Measurements from ENCODE around the gene NFIA. TPM values are rescaled to one million over a fixed set of nuclear protein-coding genes. Genes with fewer than 3 reads are reported as not detected.

NFIA gene
- total and polyA plus RNA-seq, 9 of the 15 experiments (the other 6 are each of a cell fraction or from before 2014, with no cell fraction given), result 5.3 to 24.9 (median 9.8) TPM

- H3K27me3 ChIP-seq (ENCODE audit: control insufficient read depth in 2 of 2, insufficient read depth in 2 of 2, low read length in 2 of 2), result no peaks in the 10 kb centered on the region
- no peaks in the 10 kb centered on the region for H3K36me3 ChIP-seq (ENCODE audit: control insufficient read depth, insufficient read depth, low read length)
- no peak overlapping the region for H3K9ac ChIP-seq (ENCODE audit: insufficient read depth in 1 of 2, low read depth in 2 of 2, low read length in 2 of 2)
- H3K4me1 ChIP-seq (replicated peaks in 1 of 2; ENCODE audit: control insufficient read depth in 2 of 2, insufficient read depth in 2 of 2, low read length in 2 of 2), result no peaks in the 10 kb centered on the region; a peak in 1 of 5 replicates
- no peaks in the 10 kb centered on the region for H3K9me3 ChIP-seq (replicated peaks; ENCODE audit: control insufficient read depth, insufficient read depth, low read depth, low read length)
- no peak overlapping the region for H3K27ac ChIP-seq (ENCODE audit: extremely low read depth, low read depth, low read length)
- H3K4me3 ChIP-seq, result no peak overlapping the region
- H4K20me1 ChIP-seq (replicated peaks; ENCODE audit: control insufficient read depth, insufficient read depth, low read length), result no peaks in the 10 kb centered on the region
- H3K4me2 ChIP-seq (ENCODE audit: insufficient read depth, low read length), result no peak overlapping the region
- FAIRE-seq, result no peak
- BruUV-seq (replicated peaks), result no TSS peak
- H2AFZ ChIP-seq (ENCODE audit: low read depth, low read length), result no peak overlapping the region
- ATAC-seq, result no peak
- 89% methylated on average over 2 of the region's 2 CpGs for WGBS (ENCODE audit: insufficient coverage, low coverage, missing lambda C conversion rate)
- CTCF ChIA-PET (ENCODE audit: low intra/inter-chr PET ratio), result no interaction called here
- POLR2A ChIA-PET, result no interaction called here
- in situ Hi-C loops (cut with MboI) (no loop called here), intact Hi-C loops (cut with micrococcal nuclease) (loop anchor here (5.0 kb wide), 1 partner anchor 165 kb away; no protein-coding TSS in a partner anchor)
- no peak for DNase-seq (ENCODE audit: extremely low read depth in 1 of 4, low spot score in 3 of 4)
- peaks cover 5% of the 10 kb centered on the region; the same call in 1 of the 3 replicates for H3K79me2 ChIP-seq (ENCODE audit: control insufficient read depth, insufficient read depth, low read length)
- H3K9me1 ChIP-seq (ENCODE audit: control insufficient read depth, insufficient read depth, low read length), result no peaks in the 10 kb centered on the region
- TF ChIP-seq KAT7 (CRISPR knock-in tag; IDR thresholded peaks at IDR 0.05; ENCODE audit: borderline replicate concordance) (no peak), NELFE (IDR thresholded peaks at IDR 0.05; ENCODE audit: insufficient read depth, insufficient read length) (no peak), RNF2 (IDR thresholded peaks at IDR 0.05) (no peak), E2F3 (CRISPR knock-in tag; IDR thresholded peaks at IDR 0.05) (no peak), KAT2B (IDR thresholded peaks at IDR 0.05; ENCODE audit: low read depth, low read length) (no peak), ARHGAP35 (IDR thresholded peaks at IDR 0.05; ENCODE audit: partially characterized antibody) (no peak), ZNF436 (CRISPR knock-in tag; IDR thresholded peaks at IDR 0.05) (no peak), CLOCK (CRISPR knock-in tag; IDR thresholded peaks at IDR 0.05; ENCODE audit: borderline replicate concordance) (no peak), XRCC5 (IDR thresholded peaks at IDR 0.05; ENCODE audit: low read depth, low read length) (no peak)
- TF ChIP-seq, protein P1, sequence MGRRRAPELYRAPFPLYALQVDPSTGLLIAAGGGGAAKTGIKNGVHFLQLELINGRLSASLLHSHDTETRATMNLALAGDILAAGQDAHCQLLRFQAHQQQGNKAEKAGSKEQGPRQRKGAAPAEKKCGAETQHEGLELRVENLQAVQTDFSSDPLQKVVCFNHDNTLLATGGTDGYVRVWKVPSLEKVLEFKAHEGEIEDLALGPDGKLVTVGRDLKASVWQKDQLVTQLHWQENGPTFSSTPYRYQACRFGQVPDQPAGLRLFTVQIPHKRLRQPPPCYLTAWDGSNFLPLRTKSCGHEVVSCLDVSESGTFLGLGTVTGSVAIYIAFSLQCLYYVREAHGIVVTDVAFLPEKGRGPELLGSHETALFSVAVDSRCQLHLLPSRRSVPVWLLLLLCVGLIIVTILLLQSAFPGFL (CRISPR knock-in tag; IDR thresholded peaks at IDR 0.05), result no peak
- TF ChIP-seq, protein P2, sequence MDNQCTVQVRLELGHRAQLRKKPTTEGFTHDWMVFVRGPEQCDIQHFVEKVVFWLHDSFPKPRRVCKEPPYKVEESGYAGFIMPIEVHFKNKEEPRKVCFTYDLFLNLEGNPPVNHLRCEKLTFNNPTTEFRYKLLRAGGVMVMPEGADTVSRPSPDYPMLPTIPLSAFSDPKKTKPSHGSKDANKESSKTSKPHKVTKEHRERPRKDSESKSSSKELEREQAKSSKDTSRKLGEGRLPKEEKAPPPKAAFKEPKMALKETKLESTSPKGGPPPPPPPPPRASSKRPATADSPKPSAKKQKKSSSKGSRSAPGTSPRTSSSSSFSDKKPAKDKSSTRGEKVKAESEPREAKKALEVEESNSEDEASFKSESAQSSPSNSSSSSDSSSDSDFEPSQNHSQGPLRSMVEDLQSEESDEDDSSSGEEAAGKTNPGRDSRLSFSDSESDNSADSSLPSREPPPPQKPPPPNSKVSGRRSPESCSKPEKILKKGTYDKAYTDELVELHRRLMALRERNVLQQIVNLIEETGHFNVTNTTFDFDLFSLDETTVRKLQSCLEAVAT (IDR thresholded peaks at IDR 0.05), result no peak
- TF ChIP-seq, protein P3, sequence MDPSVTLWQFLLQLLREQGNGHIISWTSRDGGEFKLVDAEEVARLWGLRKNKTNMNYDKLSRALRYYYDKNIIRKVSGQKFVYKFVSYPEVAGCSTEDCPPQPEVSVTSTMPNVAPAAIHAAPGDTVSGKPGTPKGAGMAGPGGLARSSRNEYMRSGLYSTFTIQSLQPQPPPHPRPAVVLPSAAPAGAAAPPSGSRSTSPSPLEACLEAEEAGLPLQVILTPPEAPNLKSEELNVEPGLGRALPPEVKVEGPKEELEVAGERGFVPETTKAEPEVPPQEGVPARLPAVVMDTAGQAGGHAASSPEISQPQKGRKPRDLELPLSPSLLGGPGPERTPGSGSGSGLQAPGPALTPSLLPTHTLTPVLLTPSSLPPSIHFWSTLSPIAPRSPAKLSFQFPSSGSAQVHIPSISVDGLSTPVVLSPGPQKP (CRISPR knock-in tag; IDR thresholded peaks at IDR 0.05), result no peak
These were observed 205.4 kb downstream of the NFIA start for GRCh38 chr1:61287734-61288133.
